ENCODE results near the gene GINS3. TPM values are rescaled to one million over a fixed set of nuclear protein-coding genes. Genes with fewer than 3 reads are reported as not detected.

The GINS3 gene
- total RNA-seq, 6 donors from 2014 or later = 1.0 to 4.0 (median 2.9) TPM

DNA sequence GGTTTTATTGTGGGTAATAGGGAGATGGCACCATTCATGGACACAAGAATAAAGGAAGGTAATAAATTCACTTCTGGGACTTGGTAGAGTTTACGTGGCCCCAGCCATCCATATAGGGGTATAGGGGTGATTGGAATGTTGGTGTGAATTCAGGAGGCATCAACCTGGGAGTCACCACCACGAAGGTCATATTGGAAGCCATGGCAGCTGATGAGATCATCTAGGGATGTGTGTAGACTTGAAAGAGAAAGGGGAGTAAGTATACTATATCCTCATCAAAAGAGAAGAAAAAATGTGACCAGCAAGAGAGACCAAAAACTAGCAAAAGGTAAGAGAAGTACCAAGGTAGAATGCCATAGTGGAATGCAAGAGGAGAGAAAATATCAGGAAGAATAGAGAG is 26.6 kb upstream of the GINS3 start:
- ATAC-seq (ENCODE audit: low FRiP score in 2 of 2) (no peak), DNase-seq (no peak)
- Histone ChIP-seq H3K4me1 (no peaks in the 10 kb centered on the region), H3K9me3 (no peaks in the 10 kb centered on the region), H3K27me3 (no peaks in the 10 kb centered on the region), H3K36me3 (no peaks in the 10 kb centered on the region), H3K4me3 (no peak overlapping the region), H3K27ac (no peak overlapping the region)
- TF ChIP-seq EP300 (IDR thresholded peaks at IDR 0.05) = no peak
- no peak for TF ChIP-seq POLR2A (IDR thresholded peaks at IDR 0.05)
- TF ChIP-seq, protein P1, sequence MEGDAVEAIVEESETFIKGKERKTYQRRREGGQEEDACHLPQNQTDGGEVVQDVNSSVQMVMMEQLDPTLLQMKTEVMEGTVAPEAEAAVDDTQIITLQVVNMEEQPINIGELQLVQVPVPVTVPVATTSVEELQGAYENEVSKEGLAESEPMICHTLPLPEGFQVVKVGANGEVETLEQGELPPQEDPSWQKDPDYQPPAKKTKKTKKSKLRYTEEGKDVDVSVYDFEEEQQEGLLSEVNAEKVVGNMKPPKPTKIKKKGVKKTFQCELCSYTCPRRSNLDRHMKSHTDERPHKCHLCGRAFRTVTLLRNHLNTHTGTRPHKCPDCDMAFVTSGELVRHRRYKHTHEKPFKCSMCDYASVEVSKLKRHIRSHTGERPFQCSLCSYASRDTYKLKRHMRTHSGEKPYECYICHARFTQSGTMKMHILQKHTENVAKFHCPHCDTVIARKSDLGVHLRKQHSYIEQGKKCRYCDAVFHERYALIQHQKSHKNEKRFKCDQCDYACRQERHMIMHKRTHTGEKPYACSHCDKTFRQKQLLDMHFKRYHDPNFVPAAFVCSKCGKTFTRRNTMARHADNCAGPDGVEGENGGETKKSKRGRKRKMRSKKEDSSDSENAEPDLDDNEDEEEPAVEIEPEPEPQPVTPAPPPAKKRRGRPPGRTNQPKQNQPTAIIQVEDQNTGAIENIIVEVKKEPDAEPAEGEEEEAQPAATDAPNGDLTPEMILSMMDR (IDR thresholded peaks at IDR 0.05) = no peak
- TF ChIP-seq POLR2AphosphoS5 (IDR thresholded peaks at IDR 0.05) = no peak
- WGBS, 2 donors = 71 to 74% methylated on average over 2 of the region's 2 CpGs

DNA sequence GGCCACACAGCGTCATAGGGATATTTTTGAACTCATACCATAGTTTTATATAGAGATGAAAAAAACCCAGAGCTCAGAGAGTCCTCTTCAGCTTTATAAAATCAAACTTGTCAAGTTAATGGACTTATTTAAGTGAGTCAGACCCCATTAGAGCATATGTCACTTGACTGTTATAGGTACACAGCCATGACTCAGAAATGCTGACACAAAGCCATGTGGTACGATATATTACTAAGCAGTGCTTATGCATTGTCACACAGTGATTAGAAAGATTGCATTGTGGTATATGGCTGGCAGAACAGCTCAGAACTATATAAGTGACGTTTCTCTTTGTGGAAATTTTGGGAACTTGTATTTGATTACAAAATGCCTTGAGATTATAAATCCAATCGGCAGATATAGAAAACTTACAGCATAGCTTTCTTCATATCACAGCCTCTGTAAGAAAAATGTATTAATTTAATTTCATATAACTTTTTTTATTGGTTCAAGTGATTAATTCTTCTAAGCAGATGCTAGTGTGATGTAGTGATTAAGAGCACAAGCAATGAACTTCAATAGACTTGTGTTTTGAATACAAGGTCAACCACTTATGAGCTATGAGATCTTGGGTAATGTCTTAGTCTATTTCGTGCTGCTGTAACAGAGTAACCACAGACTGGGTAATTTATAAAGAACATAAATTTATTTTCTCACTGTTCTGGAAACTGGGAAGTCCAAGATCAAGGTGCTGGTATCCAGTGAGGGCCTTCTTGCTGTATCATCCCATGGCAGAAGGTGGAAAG is 25.8 kb upstream of the GINS3 start:
- Histone ChIP-seq H3K27ac (no peak overlapping the region), H3K4me3 (no peak overlapping the region), H3K36me3 (no peaks in the 10 kb centered on the region), H3K9me3 (no peaks in the 10 kb centered on the region), H3K27me3 (no peaks in the 10 kb centered on the region), H3K4me1 (no peaks in the 10 kb centered on the region)
- no peak for TF ChIP-seq POLR2A (IDR thresholded peaks at IDR 0.05)
- TF ChIP-seq, protein P1 (IDR thresholded peaks at IDR 0.05) = no peak
- TF ChIP-seq EP300 (IDR thresholded peaks at IDR 0.05) = no peak
- 72 to 73% methylated on average over 5 of the region's 5 CpGs for WGBS, 2 donors
- no peak for ATAC-seq (ENCODE audit: low FRiP score in 2 of 2)
- DNase-seq = no peak

DNA sequence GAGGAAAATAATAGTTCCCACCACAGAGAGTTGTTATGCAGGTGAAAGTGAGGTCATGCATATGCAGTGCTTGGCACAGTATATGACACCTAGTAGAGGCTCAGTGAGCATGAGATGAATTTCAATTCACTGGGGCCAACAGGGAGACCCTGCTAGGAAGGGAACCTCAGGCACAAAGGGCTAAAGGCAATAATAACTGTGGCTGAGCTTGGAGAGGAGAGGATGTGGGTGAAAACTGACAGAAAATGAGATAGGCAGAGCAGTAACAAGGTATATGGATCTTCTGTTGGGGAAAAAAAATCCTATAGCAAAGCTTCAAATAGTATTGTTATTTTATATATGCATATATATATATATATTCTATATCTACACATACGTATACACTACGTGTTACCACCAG is 25.0 kb upstream of the GINS3 start:
- no peak for TF ChIP-seq POLR2AphosphoS5 (IDR thresholded peaks at IDR 0.05)
- no peak for TF ChIP-seq POLR2A (IDR thresholded peaks at IDR 0.05)
- TF ChIP-seq, protein P1 (IDR thresholded peaks at IDR 0.05) = no peak
- TF ChIP-seq EP300 (IDR thresholded peaks at IDR 0.05) = no peak
- Histone ChIP-seq H3K27me3 (no peaks in the 10 kb centered on the region), H3K27ac (no peak overlapping the region), H3K36me3 (no peaks in the 10 kb centered on the region), H3K4me3 (no peak overlapping the region), H3K4me1 (no peaks in the 10 kb centered on the region), H3K9me3 (no peaks in the 10 kb centered on the region)
- WGBS, 2 donors = 83 to 95% methylated on average over 2 of the region's 2 CpGs
- no peak for ATAC-seq (ENCODE audit: low FRiP score in 2 of 2)
- no peak for DNase-seq

DNA sequence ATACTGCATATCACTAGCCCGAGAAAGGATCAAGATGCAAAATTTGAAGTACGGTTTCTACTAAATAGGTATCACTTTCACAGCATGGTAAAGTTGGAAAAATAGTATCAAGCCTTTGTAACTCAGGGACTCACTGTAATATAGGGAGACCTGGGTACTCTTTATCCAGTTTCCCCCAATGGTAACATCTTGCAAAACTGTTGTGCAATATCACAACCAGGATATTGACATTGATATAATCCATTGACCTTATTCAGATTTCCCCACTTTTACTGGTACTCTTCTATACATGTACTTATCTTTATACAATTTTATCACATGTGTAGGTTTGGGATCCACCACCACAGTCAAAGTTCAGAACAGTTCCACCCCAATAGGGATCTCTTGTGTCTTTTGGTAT is 20.4 kb upstream of the GINS3 start:
- no peaks in the 10 kb centered on the region for H3K9me3 ChIP-seq
- ATAC-seq (ENCODE audit: low FRiP score in 2 of 2) (no peak), DNase-seq (no peak)
- 89 to 97% methylated on average over 2 of the region's 2 CpGs for WGBS, 2 donors
- H3K27ac ChIP-seq = no peak overlapping the region
- H3K36me3 ChIP-seq = no peaks in the 10 kb centered on the region
- H3K4me1 ChIP-seq = no peaks in the 10 kb centered on the region
- no peak overlapping the region for H3K4me3 ChIP-seq
- H3K27me3 ChIP-seq = no peaks in the 10 kb centered on the region
- no peak for TF ChIP-seq EP300 (IDR thresholded peaks at IDR 0.05)
- TF ChIP-seq, protein P1 (IDR thresholded peaks at IDR 0.05) = no peak
- TF ChIP-seq POLR2A (IDR thresholded peaks at IDR 0.05) = no peak
- no peak for TF ChIP-seq POLR2AphosphoS5 (IDR thresholded peaks at IDR 0.05)

DNA sequence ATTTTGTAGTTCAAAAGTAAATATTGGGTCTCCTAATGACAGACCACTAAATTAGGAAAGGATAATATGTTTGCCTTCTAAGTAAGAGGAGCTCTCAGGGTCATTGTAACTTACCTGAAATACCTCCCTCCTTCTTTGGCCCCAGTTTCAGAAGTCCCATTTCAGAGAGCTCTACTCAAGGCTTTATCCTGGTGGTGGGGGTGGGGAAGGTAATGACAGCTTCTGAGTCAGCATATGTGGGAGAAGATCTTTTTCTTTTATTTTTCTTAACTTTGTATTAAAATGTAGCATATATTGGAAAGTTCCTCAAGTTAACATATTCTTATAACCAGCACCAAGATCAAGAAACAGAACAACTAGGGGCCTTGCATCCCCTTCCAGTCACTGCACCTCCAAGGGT is 16.9 kb upstream of the GINS3 start:
- no peak overlapping the region for H3K27ac ChIP-seq
- no peak for ATAC-seq (ENCODE audit: low FRiP score in 2 of 2)
- H3K4me1 ChIP-seq = no peaks in the 10 kb centered on the region
- H3K27me3 ChIP-seq = no peaks in the 10 kb centered on the region
- H3K4me3 ChIP-seq = no peak overlapping the region
- no peak for DNase-seq
- H3K9me3 ChIP-seq = no peaks in the 10 kb centered on the region
- H3K36me3 ChIP-seq = no peaks in the 10 kb centered on the region
- TF ChIP-seq POLR2A (IDR thresholded peaks at IDR 0.05) (no peak), EP300 (IDR thresholded peaks at IDR 0.05) (no peak), POLR2AphosphoS5 (IDR thresholded peaks at IDR 0.05) (no peak)
- TF ChIP-seq, protein P1 (IDR thresholded peaks at IDR 0.05) = no peak

All from upper lobe of left lung (tissue), 6 donors.